Measurements from ENCODE around the gene IL18BP. TPM values are rescaled to one million over a fixed set of nuclear protein-coding genes. Genes with fewer than 3 reads are reported as not detected.

The IL18BP gene
- total and polyA plus RNA-seq, 10 of the 15 experiments (the other 5 are each of a cell fraction or from before 2014, with no cell fraction given), result 2.6 to 18.1 (median 10.7) TPM

- no peak overlapping the region for H3K4me3 ChIP-seq
- peak; percentile 59 for TF ChIP-seq POLR2A (IDR thresholded peaks at IDR 0.05; ENCODE audit: low read depth, low read length)
- TF ChIP-seq, protein P1, sequence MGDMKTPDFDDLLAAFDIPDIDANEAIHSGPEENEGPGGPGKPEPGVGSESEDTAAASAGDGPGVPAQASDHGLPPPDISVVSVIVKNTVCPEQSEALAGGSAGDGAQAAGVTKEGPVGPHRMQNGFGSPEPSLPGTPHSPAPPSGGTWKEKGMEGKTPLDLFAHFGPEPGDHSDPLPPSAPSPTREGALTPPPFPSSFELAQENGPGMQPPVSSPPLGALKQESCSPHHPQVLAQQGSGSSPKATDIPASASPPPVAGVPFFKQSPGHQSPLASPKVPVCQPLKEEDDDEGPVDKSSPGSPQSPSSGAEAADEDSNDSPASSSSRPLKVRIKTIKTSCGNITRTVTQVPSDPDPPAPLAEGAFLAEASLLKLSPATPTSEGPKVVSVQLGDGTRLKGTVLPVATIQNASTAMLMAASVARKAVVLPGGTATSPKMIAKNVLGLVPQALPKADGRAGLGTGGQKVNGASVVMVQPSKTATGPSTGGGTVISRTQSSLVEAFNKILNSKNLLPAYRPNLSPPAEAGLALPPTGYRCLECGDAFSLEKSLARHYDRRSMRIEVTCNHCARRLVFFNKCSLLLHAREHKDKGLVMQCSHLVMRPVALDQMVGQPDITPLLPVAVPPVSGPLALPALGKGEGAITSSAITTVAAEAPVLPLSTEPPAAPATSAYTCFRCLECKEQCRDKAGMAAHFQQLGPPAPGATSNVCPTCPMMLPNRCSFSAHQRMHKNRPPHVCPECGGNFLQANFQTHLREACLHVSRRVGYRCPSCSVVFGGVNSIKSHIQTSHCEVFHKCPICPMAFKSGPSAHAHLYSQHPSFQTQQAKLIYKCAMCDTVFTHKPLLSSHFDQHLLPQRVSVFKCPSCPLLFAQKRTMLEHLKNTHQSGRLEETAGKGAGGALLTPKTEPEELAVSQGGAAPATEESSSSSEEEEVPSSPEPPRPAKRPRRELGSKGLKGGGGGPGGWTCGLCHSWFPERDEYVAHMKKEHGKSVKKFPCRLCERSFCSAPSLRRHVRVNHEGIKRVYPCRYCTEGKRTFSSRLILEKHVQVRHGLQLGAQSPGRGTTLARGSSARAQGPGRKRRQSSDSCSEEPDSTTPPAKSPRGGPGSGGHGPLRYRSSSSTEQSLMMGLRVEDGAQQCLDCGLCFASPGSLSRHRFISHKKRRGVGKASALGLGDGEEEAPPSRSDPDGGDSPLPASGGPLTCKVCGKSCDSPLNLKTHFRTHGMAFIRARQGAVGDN (IDR thresholded peaks at IDR 0.05), result no peak
- TF ChIP-seq ZBTB4 (CRISPR knock-in tag; IDR thresholded peaks at IDR 0.05), result no peak
- TF ChIP-seq RUNX3 (IDR thresholded peaks at IDR 0.05; ENCODE audit: low read length), result no peak
- TF ChIP-seq CREM (IDR thresholded peaks at IDR 0.05; ENCODE audit: low read depth), result no peak
- TF ChIP-seq MTA3 (IDR thresholded peaks at IDR 0.05; ENCODE audit: borderline replicate concordance, low read length), result no peak
- POLR2A ChIA-PET, result interaction anchor here (0.6 kb wide), 1 partner anchor 429 kb away, joined by 3 read pairs; no protein-coding TSS in a partner anchor
- no peak overlapping the region for H2AFZ ChIP-seq (ENCODE audit: control insufficient read depth, low read depth, low read length)
- ATAC-seq, result no peak
- peaks cover 44 to 71% of the 10 kb centered on the region in 2 experiments; a peak in 3 of 4 replicates for H3K36me3 ChIP-seq (ENCODE audit: control insufficient read depth in 2 of 2, insufficient read depth in 2 of 2, low read length in 1 of 2)
- FAIRE-seq, result no peak
- H3K27ac ChIP-seq (ENCODE audit: control insufficient read depth, insufficient read depth), result no peak overlapping the region
- no TSS peak for BruUV-seq (replicated peaks)
- in situ Hi-C loops (cut with MboI) (no loop called here), intact Hi-C loops (cut with micrococcal nuclease; ENCODE audit: unreplicated experiment) (no loop called here)
- no peaks in the 10 kb centered on the region for H3K27me3 ChIP-seq (replicated peaks in 1 of 2; ENCODE audit: control insufficient read depth in 2 of 2, insufficient read depth in 2 of 2, low read length in 1 of 2)
- no peaks in the 10 kb centered on the region for H3K4me1 ChIP-seq (ENCODE audit: control insufficient read depth, insufficient read depth, low read length)
- SMC1A ChIA-PET (ENCODE audit: uncharacterized antibody, unreplicated experiment), result interaction anchor here (0.8 to 2.1 kb wide), 7 partner anchors 9 to 85 kb away, joined by 3 to 4 read pairs (median 3); no protein-coding TSS in a partner anchor
- WGBS (ENCODE audit: insufficient coverage, insufficient replicate concordance, low lambda C conversion rate, missing lambda C conversion rate), result 93% methylated on average over 20 of the region's 20 CpGs
- no peaks in the 10 kb centered on the region for H3K79me2 ChIP-seq (ENCODE audit: control insufficient read depth, insufficient read depth, low read length)
- H3K9me3 ChIP-seq (replicated peaks; ENCODE audit: control insufficient read depth, insufficient read depth, low read length), result no peaks in the 10 kb centered on the region
- no peaks in the 10 kb centered on the region for H4K20me1 ChIP-seq (ENCODE audit: control insufficient read depth, insufficient read depth)
- H3K9ac ChIP-seq (ENCODE audit: control insufficient read depth, insufficient read depth, low read length), result no peak overlapping the region
- no peak for DNase-seq (ENCODE audit: low read depth, low spot score)
- H3K4me2 ChIP-seq (ENCODE audit: control insufficient read depth, insufficient read depth), result no peak overlapping the region
- CTCF ChIA-PET, result interaction anchor here (0.7 to 1.6 kb wide), 3 partner anchors 15 to 29 kb away, joined by 3 to 4 read pairs (median 4); no protein-coding TSS in a partner anchor
- RAD21 ChIA-PET (ENCODE audit: unreplicated experiment), result interaction anchor here (0.9 kb wide), 1 partner anchor 426 kb away, joined by 4 read pairs; no protein-coding TSS in a partner anchor
These were observed 6.9 kb downstream of the IL18BP start for GRCh38 chr11:72005347-72006260.

All from GM12878 (cell line).